Measurements from ENCODE around the gene ZNF331.

Gene ZNF331

DNA sequence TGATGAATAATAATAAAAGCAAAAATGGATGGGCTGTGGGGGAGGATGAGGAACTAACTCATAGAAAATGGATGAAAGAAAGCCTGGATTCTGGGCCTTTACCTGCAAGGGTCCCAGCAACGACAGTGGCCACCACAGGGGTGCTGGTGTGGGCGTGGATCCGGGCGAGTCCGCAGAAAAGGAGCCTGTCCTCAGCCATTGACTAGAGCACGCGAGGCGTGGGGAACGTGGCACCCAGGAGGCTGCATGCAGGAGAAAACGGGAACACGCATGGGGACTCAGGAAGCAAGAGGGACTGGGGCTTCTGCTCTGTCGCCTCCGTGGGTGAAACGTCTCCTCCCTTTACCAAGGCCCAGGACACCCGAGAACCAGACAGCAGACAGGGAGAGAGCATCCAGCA is 68.1 kb downstream of the ZNF331 start:
- H3K4me1 ChIP-seq (ENCODE audit: control insufficient read depth, insufficient read depth, low read length) = no peaks in the 10 kb centered on the region
- H3K36me3 ChIP-seq (ENCODE audit: control insufficient read depth, insufficient read depth, low read length, severe bottlenecking) = no peaks in the 10 kb centered on the region
- H3K9ac ChIP-seq (ENCODE audit: low read length) = no peak overlapping the region
- H3K9me3 ChIP-seq (ENCODE audit: control insufficient read depth, low read length) = no peaks in the 10 kb centered on the region
- no peaks in the 10 kb centered on the region for H3K27me3 ChIP-seq (replicated peaks; ENCODE audit: control insufficient read depth, insufficient read depth, low read length)
- DNase-seq (ENCODE audit: low read depth) = no peak
- no peak overlapping the region for H3K4me3 ChIP-seq (ENCODE audit: low read length)

GRCh38 chr19:53608381-53608780 is 70.4 kb downstream of the ZNF331 start:
- H3K9me3 ChIP-seq (ENCODE audit: control insufficient read depth, low read length) = no peaks in the 10 kb centered on the region
- H3K36me3 ChIP-seq (ENCODE audit: control insufficient read depth, insufficient read depth, low read length, severe bottlenecking) = no peaks in the 10 kb centered on the region
- H3K27me3 ChIP-seq (replicated peaks; ENCODE audit: control insufficient read depth, insufficient read depth, low read length) = no peaks in the 10 kb centered on the region
- H3K9ac ChIP-seq (ENCODE audit: low read length) = no peak overlapping the region
- H3K4me1 ChIP-seq (ENCODE audit: control insufficient read depth, insufficient read depth, low read length) = no peaks in the 10 kb centered on the region
- no peak overlapping the region for H3K4me3 ChIP-seq (ENCODE audit: low read length)
- no peak for DNase-seq (ENCODE audit: low read depth)

- no peak overlapping the region for H3K4me3 ChIP-seq (ENCODE audit: low read length)
- no peaks in the 10 kb centered on the region for H3K27me3 ChIP-seq (replicated peaks; ENCODE audit: control insufficient read depth, insufficient read depth, low read length)
- H3K36me3 ChIP-seq (ENCODE audit: control insufficient read depth, insufficient read depth, low read length, severe bottlenecking) = no peaks in the 10 kb centered on the region
- no peak for DNase-seq (ENCODE audit: low read depth)
- H3K4me1 ChIP-seq (ENCODE audit: control insufficient read depth, insufficient read depth, low read length) = no peaks in the 10 kb centered on the region
- no peaks in the 10 kb centered on the region for H3K9me3 ChIP-seq (ENCODE audit: control insufficient read depth, low read length)
- no peak overlapping the region for H3K9ac ChIP-seq (ENCODE audit: low read length)
Measured at GRCh38 chr19:53612762-53613526, 75.0 kb downstream of the ZNF331 start.

DNA sequence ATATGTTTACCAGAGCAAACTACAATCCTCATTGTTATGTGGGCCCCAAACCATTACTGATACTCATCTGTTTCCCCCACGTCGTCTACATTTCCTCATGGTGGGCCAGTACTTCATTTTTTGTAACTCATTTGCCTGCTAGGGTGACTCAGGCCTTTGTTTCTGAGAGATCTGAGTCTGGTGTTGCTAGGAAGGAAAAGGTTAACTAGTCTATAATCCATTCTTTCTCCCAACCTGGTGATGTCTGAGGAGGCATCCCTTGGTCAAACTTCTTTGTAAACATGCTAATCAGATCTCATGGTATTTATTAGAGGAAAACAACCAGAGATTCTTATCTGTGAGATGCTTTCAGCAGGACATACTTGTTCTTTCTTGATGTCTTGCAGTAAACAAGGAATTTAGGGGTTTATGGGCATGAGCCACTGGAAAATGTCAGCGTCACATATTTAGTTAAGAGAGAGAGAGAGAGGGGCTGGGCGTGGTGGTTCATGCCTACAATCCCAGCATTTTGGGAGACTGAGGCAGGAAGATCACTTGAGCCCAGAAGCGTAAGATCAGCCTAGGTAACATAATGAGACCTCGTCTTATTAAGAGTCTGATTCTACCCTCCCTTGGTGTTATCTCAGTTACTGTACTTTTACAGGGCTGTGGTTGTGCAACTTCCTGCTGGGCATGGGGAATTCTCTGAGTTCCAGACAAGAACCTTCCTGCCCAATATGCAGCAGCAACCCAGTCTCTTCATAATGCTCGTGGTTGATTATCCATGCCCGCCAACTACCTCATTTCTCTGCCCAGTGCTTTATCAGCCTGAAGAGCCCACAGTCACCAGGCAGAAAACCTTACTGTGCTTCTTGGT is 84.2 kb downstream of the ZNF331 start:
- peak; percentile 3 for DNase-seq (ENCODE audit: low read depth)
- H3K4me3 ChIP-seq (ENCODE audit: low read length) = no peak overlapping the region

DNA sequence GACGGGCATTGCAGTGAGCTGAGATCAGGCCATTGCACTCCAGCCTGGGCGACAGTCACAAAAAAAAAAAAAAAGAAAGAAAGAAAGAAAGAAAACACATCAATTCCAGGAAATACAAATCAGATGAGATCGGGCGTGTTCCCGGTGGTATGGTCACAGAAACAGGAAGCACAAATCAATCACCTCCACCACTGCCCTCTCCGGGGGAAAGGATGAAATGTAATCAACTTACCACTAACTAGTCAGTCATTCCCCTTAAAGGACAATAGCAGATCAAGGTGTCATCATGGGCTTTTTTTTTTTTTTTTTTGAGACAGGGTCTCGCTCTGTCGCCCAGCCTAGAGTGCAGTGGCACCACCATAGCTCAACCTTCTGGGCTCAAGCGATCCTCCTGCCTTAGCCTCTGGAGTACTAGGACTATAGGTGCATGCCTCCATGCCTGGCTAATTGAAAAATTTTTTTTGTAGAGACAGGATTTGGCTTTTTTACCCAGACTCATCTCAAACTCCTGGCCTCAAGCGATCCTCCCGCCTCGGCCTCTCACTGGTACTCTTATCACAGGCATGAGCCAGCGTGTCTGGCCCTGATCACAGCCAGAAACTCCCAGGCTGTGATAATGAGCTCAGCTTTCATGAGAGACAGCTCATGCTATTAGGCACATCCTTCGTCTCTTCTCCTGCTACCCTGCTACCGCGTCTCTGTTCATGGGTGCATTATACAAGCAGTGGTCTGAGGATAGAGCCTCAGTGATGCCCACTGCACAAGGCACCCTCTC is 87.0 kb downstream of the ZNF331 start:
- Histone ChIP-seq H3K36me3 (ENCODE audit: control insufficient read depth, insufficient read depth, low read length, severe bottlenecking) (no peaks in the 10 kb centered on the region), H3K9me3 (ENCODE audit: control insufficient read depth, low read length) (no peaks in the 10 kb centered on the region), H3K27me3 (replicated peaks; ENCODE audit: control insufficient read depth, insufficient read depth, low read length) (no peaks in the 10 kb centered on the region), H3K9ac (ENCODE audit: low read length) (no peak overlapping the region), H3K4me3 (ENCODE audit: low read length) (no peak overlapping the region), H3K4me1 (ENCODE audit: control insufficient read depth, insufficient read depth, low read length) (no peaks in the 10 kb centered on the region)
- DNase-seq (ENCODE audit: low read depth) = no peak

More for the DNA sequence above, 84.2 kb downstream of the ZNF331 start:
- Histone ChIP-seq H3K4me1 (ENCODE audit: control insufficient read depth, insufficient read depth, low read length) (no peaks in the 10 kb centered on the region), H3K36me3 (ENCODE audit: control insufficient read depth, insufficient read depth, low read length, severe bottlenecking) (no peaks in the 10 kb centered on the region), H3K9me3 (ENCODE audit: control insufficient read depth, low read length) (no peaks in the 10 kb centered on the region), H3K27me3 (replicated peaks; ENCODE audit: control insufficient read depth, insufficient read depth, low read length) (no peaks in the 10 kb centered on the region), H3K9ac (ENCODE audit: low read length) (no peak overlapping the region)

DNA sequence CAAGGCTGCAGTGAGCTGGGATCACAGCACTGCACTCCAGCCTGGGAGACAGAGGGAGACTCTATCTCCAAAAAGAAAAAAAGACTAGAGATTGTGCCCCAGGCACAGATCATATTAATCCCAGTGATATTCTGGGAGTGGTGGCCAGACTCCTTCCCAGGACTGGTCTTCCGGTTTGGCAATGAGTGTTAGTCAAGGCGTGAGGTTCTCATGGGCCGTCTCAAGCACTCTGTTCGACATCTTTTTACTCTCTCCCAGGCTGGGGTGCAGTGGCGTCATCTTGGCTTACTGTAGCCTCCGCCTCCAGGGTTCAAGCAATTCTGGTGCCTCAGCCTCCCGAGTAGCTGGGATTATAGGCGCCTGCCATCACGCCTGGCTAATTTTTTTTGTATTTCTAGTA is 88.5 kb downstream of the ZNF331 start:
- H3K4me1 ChIP-seq (ENCODE audit: control insufficient read depth, insufficient read depth, low read length) = no peaks in the 10 kb centered on the region
- no peaks in the 10 kb centered on the region for H3K36me3 ChIP-seq (ENCODE audit: control insufficient read depth, insufficient read depth, low read length, severe bottlenecking)
- H3K27me3 ChIP-seq (replicated peaks; ENCODE audit: control insufficient read depth, insufficient read depth, low read length) = no peaks in the 10 kb centered on the region
- H3K4me3 ChIP-seq (ENCODE audit: low read length) = no peak overlapping the region
- DNase-seq (ENCODE audit: low read depth) = no peak
- no peaks in the 10 kb centered on the region for H3K9me3 ChIP-seq (ENCODE audit: control insufficient read depth, low read length)
- no peak overlapping the region for H3K9ac ChIP-seq (ENCODE audit: low read length)

GRCh38 chr19:53626976-53627375 is 89.0 kb downstream of the ZNF331 start:
- no peaks in the 10 kb centered on the region for H3K36me3 ChIP-seq (ENCODE audit: control insufficient read depth, insufficient read depth, low read length, severe bottlenecking)
- H3K4me3 ChIP-seq (ENCODE audit: low read length) = no peak overlapping the region
- H3K4me1 ChIP-seq (ENCODE audit: control insufficient read depth, insufficient read depth, low read length) = no peaks in the 10 kb centered on the region
- no peaks in the 10 kb centered on the region for H3K9me3 ChIP-seq (ENCODE audit: control insufficient read depth, low read length)
- H3K9ac ChIP-seq (ENCODE audit: low read length) = no peak overlapping the region
- H3K27me3 ChIP-seq (replicated peaks; ENCODE audit: control insufficient read depth, insufficient read depth, low read length) = no peaks in the 10 kb centered on the region
- no peak for DNase-seq (ENCODE audit: low read depth)
